ENCODE results near the gene PWP1.

PWP1 gene

DNA sequence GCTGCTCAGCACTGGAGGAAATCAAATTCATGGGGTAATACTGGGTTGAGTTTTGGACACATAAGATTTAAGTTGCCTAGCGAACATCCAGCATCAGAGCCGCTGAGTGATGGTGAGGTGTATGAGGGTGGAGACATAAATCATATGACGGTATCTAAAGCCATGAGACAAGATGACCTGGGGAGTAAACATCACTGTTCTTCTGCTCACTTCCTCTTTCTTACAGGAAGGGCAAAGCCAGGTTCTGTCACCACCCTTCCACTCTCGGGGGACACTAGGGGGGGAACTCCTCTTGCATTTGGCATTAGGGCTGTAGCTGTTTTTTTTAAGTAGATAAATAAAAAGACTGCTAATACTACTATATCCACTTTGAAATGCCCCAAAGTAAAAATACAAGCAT is 51.3 kb downstream of the PWP1 start:
- DNase-seq: no peak

GRCh38 chr12:107748472-107748871 is 62.9 kb downstream of the PWP1 start:
- DNase-seq: no peak

- no peak for DNase-seq
Observed at GRCh38 chr12:107749083-107749482, 63.5 kb downstream of the PWP1 start.

DNA sequence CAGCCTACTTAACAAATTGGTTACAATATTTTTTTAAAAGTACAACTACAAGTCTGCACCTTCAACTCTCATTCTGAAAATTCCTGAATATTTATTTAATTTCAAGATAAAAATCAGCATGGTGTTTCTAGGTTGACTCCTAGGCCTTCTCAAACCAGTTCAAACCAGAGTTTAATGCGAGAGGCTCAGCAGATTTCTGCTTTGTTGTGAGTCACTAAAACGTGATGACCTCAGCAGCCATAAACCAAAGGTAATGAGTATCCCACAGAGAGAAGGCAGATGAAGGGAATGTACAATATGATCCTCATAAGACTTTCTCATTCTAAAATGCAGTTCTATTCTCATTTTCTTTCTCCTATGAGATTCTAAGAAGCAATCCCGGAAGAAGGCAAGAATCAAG is 73.8 kb downstream of the PWP1 start:
- peak; percentile 15 for DNase-seq

DNA sequence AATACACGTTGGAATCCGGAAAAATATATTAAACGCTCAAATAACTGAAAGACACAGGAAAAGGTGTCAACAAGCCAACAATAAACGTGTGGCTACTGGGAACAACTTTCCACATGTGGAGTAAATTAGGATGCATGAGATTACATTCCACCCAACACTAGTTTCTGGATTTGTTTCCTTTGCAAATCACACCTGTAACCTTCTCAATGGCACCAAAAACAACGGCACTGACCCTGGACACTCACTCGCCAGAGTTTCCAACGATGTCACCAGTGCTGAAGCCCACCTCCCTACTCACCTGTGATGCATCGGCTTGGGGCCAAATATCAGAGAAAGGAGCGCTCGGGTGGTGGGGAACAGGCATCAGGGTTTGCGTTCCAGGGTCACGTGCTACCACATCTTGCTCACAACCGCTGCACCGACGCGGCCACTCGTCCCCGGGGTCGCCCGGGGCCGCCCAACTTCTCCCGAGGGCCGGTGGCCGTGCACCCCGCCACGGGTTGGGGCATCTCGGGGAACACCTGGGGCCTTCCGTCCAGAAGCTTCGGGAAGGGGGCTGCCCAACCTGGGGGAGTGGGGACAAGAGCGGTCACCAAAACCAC is 74.7 kb downstream of the PWP1 start:
- DNase-seq: no peak

DNA sequence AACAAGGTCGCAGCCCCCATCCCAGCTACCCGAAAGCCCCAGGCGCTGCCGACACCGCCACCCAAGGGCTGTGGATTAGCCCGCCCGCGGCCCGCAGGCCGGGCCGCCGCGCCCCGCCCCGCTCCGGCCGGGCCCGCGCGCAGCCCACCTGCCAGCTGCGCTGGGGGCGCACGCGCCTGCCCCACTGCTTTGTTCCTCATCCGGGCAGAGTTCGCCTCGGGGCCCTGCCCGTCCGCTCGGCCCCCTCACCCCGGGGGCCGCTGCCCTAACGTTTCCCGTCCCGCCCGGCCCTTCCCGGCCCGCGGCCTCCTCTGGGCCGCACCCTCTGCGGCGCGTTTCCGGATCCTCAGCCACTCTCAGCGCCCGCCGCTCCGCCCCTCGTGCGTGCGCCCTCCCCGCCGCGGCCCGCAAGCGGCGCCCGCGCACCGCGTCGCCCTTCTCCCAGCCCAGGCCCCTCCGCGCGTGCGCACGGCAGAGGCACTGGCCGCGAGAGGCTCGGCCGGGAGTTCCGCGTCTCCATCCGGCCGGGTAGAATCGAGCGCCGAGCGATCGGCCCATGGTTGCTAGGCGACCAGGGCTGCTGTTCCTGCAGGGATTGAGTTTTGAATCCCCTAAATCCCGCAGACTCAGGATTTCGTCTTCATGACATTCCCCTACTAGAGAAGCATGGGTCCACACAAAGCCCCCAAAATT is 75.4 kb downstream of the PWP1 start, which contains the start of gene PRDM4:
Gene PRDM4 (minus strand): TSS at position 329 of the 693 bp plus-strand sequence. CDS start 622 bp downstream, outside the sequence.
- DNase-seq: peak; percentile 87

DNA sequence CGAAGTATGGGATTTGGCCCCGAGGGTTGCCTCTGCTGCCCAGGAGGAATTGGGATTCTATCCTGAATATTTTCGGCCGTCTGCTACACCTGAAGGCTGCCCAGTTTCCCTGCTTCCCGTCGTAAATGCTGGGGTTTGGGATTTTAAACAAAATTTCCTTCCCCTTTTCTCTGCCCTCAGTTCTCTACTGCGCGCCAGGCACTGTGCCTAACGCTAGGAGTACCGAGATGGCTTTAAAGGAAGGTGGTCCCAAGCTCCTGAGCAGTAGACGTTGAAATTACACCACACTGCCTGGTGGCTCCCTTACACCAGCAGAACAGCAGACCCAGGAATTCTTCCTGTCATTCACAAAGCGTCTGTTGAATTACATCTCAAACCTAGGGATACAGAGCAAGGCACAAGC is 75.9 kb downstream of the PWP1 start:
- no peak for DNase-seq

Measured in DMS79 (cell line).